ENCODE results near the gene DEPDC5.
"Not testable (repeated sequence)": the region's sequence is repeated elsewhere in the genome, so short reads cannot be mapped to it uniquely, and the experiment has no call there.

The DEPDC5 gene

GRCh38 chr22:31753634-31754501 lies at the start of gene DEPDC5:
Gene DEPDC5, plus strand, starts transcription at chr22:31754019. Its CDS starts 903 bp downstream, at chr22:31754922.
- peak; percentile 92 for DNase-seq (ENCODE audit: low read depth)

DNA sequence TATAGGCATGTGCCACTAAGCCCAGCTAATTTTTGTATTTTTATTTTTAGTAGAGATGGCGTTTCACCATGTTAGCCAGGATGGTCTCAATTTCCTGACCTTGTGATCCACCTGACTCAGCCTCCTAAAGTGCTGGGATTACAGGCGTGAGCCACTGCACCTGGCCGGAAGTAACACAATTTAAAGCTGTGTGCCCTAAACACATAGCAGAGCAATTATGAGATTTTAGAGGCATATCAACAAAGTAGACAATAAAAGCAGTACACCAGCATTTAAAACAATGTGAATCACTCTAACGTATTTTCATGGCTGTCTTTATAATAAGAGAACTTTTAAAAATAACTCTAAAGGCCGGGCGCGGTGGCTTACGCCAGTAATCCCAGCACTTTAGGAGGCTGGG lies 46.3 kb upstream of the DEPDC5 start:
- DNase-seq (ENCODE audit: low read depth): no peak

GRCh38 chr22:31711226-31711625 lies 42.6 kb upstream of the DEPDC5 start:
- not testable (repeated sequence) for DNase-seq (ENCODE audit: low read depth)

GRCh38 chr22:31715147-31715778 lies 38.6 kb upstream of the DEPDC5 start:
- DNase-seq (ENCODE audit: low read depth): no peak

GRCh38 chr22:31719850-31720471 lies 33.9 kb upstream of the DEPDC5 start:
- no peak for DNase-seq (ENCODE audit: low read depth)

- DNase-seq (ENCODE audit: low read depth): no peak
Measured at GRCh38 chr22:31723723-31724122, 30.1 kb upstream of the DEPDC5 start.

DNA sequence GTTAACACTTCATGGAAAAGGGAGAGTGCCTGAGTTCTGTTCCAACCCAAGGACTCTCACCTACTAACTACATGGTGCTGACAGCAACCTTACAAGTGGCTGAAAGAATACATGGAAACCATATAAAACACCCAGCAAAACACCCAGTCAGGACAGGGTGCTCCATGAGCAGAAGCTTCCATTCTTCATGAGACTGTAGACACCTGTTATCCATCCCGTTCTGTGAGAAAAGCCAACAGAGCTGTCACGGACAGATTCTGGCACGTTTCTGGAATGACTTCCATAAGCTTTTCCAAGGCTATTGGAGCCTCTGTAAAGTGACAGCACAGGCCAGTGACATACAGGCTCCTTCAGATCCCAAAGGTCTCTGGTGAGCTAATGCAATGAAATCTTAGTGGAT lies 27.1 kb upstream of the DEPDC5 start:
- no peak for DNase-seq (ENCODE audit: low read depth)

DNA sequence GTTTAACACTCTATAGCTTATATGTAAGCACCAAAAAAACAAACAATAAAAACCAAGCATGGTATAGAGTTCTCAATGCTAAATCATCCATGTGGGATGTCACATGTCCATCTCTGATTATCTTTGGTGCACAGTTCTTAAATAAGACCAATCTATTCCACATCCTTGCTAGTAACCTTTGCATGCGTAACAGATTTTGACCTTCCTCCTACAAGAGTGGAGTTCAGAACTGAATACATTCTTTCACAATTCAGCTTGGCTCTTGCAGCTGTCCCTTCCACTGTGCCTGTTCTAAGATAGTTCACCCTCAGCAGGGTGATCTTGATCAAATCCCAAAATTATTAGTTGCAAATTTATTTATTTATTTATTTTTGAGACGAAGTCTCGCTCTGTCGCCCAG lies 25.0 kb upstream of the DEPDC5 start:
- DNase-seq (ENCODE audit: low read depth): no peak

DNA sequence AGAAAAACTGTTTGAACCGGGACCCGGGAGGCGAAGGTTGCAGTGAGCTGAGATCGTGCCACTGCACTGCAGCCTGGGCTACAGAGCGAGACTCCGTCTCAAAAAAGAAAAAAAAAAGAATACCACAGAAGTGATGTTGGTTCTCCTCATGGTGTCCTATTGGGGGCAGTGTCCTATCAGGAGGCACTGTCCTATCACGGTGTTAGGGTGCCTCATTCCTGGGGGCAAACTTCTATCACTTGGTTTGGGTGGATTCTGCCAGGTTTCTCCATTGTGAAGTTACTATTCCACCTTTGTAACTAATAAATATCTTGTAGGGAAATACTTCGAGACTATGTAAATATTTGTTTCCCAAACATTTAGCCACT lies 23.5 kb upstream of the DEPDC5 start:
- DNase-seq (ENCODE audit: low read depth): no peak

DNA sequence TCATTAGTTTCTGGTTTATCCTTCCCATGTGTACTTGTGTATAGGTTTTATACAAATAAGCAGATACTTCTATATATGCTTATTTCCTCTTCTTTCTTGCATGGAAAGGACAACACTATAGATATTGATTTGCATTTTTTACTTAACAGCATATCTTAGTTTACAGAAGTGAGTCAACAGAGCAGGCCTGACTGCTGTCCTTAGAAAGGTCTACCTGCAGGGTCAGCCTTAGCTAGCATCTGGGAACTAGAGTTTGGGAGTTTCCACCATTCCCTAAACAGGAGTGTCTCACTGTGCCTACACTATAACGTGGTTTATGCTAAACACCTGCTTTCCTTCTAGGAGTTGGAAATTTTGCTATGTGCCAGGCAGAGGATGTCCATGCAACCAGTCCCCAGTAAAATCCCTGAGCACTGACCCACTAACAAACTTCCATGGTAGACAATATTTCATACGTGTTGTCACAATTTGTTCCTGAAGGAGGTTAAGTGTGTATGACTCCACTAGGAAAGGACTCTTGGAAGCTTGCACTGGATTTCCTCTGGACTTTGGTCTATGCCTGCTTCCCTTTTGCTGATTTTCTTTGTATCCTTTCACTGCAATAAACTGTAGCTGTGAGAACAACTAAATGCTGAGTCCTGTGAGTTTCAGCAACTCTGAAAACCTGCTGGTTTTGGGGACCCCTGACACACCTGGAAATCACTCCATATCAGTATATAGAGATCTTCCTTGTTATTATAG lies 21.6 kb upstream of the DEPDC5 start:
- no peak for DNase-seq (ENCODE audit: low read depth)

GRCh38 chr22:31733580-31734079 lies 20.2 kb upstream of the DEPDC5 start:
- DNase-seq (ENCODE audit: low read depth): no peak

DNA sequence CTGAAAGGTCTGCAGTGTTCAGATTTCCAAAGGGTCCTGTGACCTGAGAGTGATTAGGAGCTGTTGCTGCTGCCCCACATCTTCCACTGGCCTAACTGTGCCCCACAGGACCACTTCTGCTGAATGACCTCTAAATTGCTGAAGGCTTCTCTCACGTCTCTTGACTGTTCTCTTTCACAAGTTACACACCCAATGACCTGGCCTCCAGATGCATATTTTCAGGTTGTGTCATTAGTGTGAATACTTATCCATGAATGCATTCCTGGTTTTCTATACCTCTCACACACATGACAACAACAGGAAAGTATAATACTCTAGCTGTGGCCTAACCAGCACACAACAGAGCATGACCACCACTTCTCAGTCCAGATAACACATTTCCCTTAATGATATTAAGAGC lies 19.3 kb upstream of the DEPDC5 start:
- DNase-seq (ENCODE audit: low read depth): no peak

DNA sequence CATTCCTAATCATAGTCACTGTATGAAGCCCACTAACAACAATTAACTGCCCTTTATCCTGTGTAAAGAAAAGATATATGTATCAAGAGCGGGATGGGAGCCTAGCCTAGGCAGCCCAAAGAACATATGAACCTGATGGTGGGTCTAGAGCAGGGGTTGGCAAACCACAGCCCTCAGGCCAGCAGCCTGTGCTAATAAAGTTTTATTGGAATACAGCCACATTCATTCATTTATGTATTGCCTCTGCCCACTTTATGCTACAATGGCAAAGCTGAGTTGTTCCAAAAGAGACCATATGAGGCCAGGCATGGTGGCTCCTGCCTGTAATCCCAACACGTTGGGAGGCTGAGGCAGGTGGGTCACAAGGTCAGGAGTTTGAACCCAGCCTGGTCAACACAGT lies 17.4 kb upstream of the DEPDC5 start:
- DNase-seq (ENCODE audit: low read depth): no peak

DNA sequence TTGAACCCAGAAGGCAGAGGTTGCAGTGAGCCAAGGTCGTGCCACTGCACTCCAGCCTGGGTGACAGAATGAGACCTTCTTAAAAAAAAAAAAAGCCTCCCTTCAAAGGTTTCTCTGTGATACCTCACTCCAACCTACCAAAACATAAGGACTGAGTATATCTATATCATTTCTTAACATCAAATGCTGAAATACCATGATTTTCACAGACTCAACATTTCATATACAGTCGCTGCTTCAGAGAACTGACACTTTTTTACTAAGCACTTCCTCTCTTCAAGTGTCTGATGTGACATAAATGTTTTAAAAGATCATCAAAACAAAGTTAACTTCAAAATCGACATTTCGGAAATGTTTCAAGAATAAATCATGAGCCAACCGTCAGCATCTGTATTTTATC lies 15.9 kb upstream of the DEPDC5 start:
- DNase-seq (ENCODE audit: low read depth): no peak

GRCh38 chr22:31738566-31738965 lies 15.3 kb upstream of the DEPDC5 start:
- DNase-seq (ENCODE audit: low read depth): no peak

DNA sequence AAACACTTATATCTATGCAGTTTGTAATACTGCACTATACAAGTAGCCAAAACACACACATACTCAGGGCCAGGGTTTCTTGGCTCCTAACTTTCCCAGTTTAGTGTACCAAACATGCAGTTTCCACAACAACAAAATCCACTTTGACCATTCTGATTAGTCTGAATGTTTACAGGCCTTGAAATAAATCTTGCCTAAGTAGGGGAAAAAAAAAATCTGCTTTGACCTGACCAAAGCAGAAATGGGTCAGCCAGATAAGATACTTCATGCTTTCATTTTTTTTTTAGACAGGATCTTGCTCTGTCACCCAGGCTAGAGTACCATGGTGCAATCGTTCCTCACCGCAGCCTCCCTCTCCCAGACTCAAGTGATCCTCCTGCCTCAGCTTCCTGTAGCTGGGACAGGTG lies 14.0 kb upstream of the DEPDC5 start:
- no peak for DNase-seq (ENCODE audit: low read depth)

DNA sequence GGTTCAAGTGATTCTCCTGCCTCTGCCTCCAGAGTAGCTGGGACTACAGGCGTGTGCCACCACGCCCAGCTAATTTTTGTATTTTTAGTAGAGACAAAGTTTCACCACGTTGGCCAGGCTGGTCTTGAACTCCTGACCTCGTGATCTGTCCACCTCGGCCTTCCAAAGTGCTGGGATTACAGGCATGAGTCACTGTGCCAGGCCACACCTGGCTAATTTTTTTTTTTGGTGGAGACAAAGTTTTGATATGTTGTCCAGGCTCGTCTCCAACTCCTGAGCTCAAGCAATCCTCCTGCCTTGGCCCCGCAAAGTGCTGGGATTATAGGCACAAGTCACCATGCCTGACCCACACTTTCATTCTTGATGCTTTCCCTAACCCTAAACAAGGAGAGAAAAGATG lies 13.5 kb upstream of the DEPDC5 start:
- DNase-seq (ENCODE audit: low read depth): not testable (repeated sequence)

- no peak for DNase-seq (ENCODE audit: low read depth)
Measured at GRCh38 chr22:31742115-31742514, 11.7 kb upstream of the DEPDC5 start.

DNA sequence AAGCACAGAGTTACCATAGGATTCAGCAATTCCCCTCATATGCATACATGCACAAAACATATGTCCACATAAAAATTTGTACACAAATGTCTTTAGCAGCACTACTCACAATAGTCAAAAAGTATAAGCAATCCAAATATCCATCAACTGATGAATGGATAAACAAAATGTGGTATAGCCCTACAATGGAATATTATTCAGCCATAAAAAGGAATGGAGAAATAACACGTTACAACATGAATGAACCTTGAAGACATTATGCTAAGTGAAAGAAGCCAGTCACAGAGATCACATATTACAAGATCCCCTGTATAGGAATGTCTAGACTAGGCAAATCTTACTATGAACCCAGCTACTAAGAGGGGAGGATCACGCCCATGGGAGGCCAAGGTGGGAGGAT lies 11.1 kb upstream of the DEPDC5 start:
- DNase-seq (ENCODE audit: low read depth): no peak

GRCh38 chr22:31743871-31744270 lies 9.9 kb upstream of the DEPDC5 start:
- no peak for DNase-seq (ENCODE audit: low read depth)

DNA sequence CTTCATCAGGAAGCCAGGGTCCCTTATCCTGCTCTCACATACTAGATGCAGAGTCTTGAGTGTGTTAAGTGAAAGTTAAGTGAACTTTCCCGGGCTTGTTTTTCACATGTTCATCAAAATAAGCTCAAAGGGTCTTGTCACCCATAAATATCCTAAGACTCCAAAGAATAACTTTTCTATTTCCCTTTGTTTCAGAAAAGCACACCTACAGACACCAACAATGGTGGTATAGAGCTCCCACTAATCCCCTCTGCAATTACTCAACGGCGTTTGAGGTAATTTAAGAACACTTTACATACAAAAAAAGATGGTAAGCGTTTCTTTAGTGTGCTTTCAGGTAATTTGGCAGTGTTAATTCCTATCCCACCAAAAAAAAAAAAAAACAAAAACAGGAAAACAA lies 6.4 kb upstream of the DEPDC5 start:
- DNase-seq (ENCODE audit: low read depth): no peak

GRCh38 chr22:31748490-31748889 lies 5.3 kb upstream of the DEPDC5 start:
- DNase-seq (ENCODE audit: low read depth): no peak
